ENCODE data around the gene METRNL. TPM values are rescaled to one million over a fixed set of nuclear protein-coding genes. Genes with fewer than 3 reads are reported as not detected.
"Not testable (repeated sequence)": the region's sequence is repeated elsewhere in the genome, so short reads cannot be mapped to it uniquely, and the experiment has no call there.

The METRNL gene
- total and polyA plus RNA-seq, 2 donors = 37.7 to 118 TPM

DNA sequence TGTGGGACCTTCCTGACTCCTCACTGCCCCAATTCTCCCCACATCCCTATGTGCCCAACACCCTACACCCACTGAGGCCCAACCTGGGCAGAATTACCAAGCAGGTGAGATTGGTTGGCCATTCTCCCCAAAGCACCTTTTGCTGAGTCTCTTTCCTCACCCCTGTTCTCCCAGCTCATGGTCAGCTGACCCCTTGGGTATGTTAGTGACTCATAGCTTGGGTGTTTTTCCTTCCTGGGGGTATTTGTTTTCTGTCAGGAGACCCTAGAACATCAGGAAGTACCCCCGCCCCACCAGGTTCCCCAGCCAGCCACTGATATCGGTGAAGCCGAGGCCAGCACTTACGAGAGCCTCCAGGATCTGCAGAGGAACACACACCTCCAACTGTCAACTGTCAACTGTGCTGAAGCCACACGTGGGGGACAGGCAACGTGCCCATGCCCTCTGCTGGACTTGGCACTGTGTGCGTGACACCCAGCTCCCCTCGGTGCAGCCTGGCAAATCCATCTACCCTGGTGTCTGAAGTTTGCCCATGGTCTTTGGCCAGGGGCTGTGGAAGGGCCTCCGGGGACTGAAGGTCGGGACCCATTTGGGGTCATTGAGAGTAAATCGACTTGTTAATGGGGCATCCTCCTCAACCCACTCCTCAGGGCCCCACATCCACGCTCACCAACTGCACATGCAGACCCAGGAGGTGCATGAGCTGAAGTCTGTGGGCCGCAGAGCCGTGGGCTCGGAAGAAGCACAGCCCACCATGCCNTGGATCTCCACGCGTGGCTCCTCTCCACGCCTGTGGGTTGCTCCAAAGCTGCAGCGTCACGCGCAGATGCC is 53.1 kb downstream of the METRNL start:
- H3K4me3 ChIP-seq (ENCODE audit: low read depth, low read length) = no peak overlapping the region
- no peaks in the 10 kb centered on the region for H3K36me3 ChIP-seq (ENCODE audit: insufficient read depth)
- no peaks in the 10 kb centered on the region for H3K4me1 ChIP-seq (ENCODE audit: insufficient read depth)
- H3K27ac ChIP-seq (ENCODE audit: low read depth) = no peak overlapping the region
- DNase-seq (ENCODE audit: extremely low spot score) = no peak
- WGBS = 89% methylated on average over 21 of the region's 21 CpGs

DNA sequence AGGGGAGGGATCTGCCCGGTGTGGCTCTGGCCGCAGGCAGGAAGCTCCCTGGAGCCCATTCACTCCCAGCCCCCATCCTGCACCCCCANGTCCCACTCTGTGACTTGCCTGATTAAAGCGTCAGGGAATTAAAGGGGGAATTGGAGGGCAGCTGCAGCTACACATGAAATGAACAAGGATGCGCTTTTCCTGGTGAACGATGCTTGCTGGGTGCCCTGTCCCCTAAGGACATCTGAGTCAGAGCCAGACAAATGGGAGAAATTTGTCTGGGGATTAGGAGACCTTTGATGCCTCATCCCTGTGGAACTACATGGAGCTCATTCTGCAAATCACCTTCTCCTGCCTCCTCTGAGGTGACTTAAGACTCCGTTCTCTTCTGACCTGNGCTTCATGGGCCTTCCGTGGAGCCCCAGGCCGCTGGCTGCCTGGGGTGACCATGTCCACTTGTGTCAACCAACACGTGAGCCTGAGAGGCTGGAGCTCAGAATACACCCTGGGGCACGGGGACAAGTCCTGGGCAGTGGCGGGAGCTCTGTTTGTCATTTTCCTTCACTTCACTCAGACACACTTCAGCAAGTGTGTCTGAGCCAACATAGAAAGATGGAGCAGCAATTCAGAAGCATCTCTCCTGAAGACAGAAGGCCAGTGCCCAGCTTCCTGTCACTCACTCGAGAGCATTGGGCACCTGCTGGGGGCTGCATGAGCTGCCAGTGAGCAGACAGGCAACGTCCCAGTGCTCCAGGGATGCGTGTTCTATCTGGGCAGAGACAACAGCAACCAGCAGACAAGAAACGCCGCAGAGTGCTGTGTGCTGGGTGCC is 54.1 kb downstream of the METRNL start:
- WGBS = 69% methylated on average over 16 of the region's 16 CpGs
- H3K4me3 ChIP-seq (ENCODE audit: low read depth, low read length) = no peak overlapping the region
- H3K27ac ChIP-seq (ENCODE audit: low read depth) = no peak overlapping the region
- DNase-seq (ENCODE audit: extremely low spot score) = no peak
- no peaks in the 10 kb centered on the region for H3K36me3 ChIP-seq (ENCODE audit: insufficient read depth)
- H3K4me1 ChIP-seq (ENCODE audit: insufficient read depth) = no peaks in the 10 kb centered on the region

DNA sequence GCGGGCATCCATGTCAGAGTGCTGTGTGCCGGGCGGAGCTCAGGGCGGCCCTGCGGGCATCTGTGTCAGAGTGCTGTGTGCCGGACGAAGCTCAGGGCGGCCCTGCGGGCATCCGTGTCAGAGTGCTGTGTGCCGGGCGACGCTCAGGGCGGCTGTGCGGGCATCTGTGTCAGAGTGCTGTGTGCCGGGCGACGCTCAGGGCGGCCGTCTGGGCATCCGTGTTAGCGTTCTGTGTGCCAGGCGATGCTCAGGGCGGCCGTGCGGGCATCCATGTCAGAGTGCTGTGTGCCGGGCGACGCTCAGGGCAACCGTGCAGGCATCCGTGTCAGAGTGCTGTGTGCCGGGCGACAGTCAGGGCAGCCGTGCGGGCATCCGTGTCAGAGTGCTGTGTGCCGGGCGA is 55.0 kb downstream of the METRNL start:
- 94% methylated on average over 38 of the region's 38 CpGs for WGBS
- not testable (repeated sequence) for H3K4me3 ChIP-seq (ENCODE audit: low read depth, low read length); H3K27ac ChIP-seq (ENCODE audit: low read depth); H3K36me3 ChIP-seq (ENCODE audit: insufficient read depth); H3K4me1 ChIP-seq (ENCODE audit: insufficient read depth); DNase-seq (ENCODE audit: extremely low spot score)

DNA sequence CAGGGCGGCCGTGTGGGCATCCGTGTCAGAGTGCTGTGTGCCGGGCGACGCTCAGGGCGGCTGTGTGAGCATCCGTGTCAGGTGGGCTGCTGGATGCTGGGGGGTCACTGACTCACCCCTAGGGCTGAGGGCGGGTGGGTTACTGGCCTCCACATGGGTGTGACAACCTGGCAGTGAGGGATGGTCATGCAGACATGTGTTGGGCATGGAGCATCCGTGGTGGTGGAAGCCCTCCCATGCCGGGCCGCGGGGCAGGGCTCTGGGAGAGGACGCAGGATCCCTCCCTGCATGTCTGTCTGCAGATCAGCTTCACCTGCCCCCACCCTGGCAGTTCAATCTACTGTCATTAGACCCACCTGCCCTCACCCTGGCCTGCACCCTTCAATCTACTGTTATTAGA is 56.3 kb downstream of the METRNL start:
- Histone ChIP-seq H3K4me1 (ENCODE audit: insufficient read depth) (no peaks in the 10 kb centered on the region), H3K4me3 (ENCODE audit: low read depth, low read length) (no peak overlapping the region), H3K36me3 (ENCODE audit: insufficient read depth) (no peaks in the 10 kb centered on the region), H3K27ac (ENCODE audit: low read depth) (no peak overlapping the region)
- 91% methylated on average over 14 of the region's 14 CpGs for WGBS
- DNase-seq (ENCODE audit: extremely low spot score) = no peak

DNA sequence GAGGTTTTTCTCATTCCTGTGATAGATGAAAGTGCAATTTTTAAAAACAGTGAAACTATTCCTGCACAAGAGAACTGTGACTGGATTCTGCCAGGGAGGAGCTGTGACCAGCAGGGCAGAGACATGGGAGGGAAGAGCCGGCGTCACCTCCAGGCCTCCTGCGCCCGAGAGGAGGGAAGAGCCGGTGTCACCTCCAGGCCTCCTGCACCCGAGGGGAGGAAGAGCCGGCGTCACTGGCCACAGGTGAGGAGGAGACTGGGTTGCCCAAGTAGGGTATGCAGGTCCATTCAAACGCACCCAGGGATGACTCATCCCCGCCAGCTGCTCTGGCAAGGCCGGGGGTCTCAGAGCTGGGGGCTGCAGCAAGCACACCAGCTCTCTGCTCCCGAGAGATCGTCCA is 56.7 kb downstream of the METRNL start:
- Histone ChIP-seq H3K4me1 (ENCODE audit: insufficient read depth) (no peaks in the 10 kb centered on the region), H3K27ac (ENCODE audit: low read depth) (no peak overlapping the region), H3K36me3 (ENCODE audit: insufficient read depth) (no peaks in the 10 kb centered on the region), H3K4me3 (ENCODE audit: low read depth, low read length) (no peak overlapping the region)
- WGBS = 83% methylated on average over 13 of the region's 13 CpGs
- DNase-seq (ENCODE audit: extremely low spot score) = no peak

DNA sequence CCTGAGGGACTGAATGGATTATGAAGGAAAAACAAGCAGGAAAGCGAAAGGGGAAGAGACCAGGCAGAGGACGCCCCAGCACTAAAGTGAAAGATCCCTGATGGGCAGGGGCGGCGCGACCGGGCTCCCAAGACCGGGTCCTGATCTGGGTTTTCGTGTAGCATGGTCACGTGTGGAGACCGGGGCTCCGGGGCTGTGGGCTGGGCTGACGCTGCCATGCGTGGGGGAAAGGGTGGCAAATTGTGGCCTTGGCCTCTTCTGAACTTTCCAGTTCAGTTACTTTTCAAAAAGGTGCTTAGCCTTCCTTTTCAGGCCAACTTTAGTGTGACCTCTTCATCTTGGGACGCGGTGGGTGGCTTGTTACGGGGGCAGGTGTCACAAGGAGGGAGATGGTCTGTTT is 57.5 kb downstream of the METRNL start:
- H3K36me3 ChIP-seq (ENCODE audit: insufficient read depth) = no peaks in the 10 kb centered on the region
- H3K27ac ChIP-seq (ENCODE audit: low read depth) = no peak overlapping the region
- H3K4me3 ChIP-seq (ENCODE audit: low read depth, low read length) = no peak overlapping the region
- 91% methylated on average over 16 of the region's 16 CpGs for WGBS
- no peaks in the 10 kb centered on the region for H3K4me1 ChIP-seq (ENCODE audit: insufficient read depth)
- no peak for DNase-seq (ENCODE audit: extremely low spot score)

DNA sequence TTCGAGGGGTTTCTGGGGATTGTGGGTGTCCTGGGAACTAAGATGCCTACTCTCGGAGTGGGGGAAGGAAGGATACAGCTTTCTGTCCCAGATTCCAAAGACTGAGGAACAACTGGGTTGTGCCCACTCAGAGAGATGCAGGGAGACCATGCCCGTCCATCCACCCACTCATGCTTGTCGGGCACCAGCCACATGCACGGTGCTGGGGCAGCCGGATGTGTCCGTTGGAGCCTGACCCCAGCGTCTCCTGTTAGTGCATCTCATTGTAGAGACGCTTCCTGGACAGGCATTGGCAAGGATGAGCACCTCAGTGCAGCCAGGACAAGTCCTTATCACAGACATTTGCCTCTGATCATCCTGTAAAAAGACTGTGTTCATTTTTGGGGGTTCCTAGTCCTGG is 58.1 kb downstream of the METRNL start:
- no peak for DNase-seq (ENCODE audit: extremely low spot score)
- H3K36me3 ChIP-seq (ENCODE audit: insufficient read depth) = no peaks in the 10 kb centered on the region
- WGBS = 86% methylated on average over 9 of the region's 9 CpGs
- H3K4me3 ChIP-seq (ENCODE audit: low read depth, low read length) = no peak overlapping the region
- H3K4me1 ChIP-seq (ENCODE audit: insufficient read depth) = no peaks in the 10 kb centered on the region
- H3K27ac ChIP-seq (ENCODE audit: low read depth) = no peak overlapping the region

DNA sequence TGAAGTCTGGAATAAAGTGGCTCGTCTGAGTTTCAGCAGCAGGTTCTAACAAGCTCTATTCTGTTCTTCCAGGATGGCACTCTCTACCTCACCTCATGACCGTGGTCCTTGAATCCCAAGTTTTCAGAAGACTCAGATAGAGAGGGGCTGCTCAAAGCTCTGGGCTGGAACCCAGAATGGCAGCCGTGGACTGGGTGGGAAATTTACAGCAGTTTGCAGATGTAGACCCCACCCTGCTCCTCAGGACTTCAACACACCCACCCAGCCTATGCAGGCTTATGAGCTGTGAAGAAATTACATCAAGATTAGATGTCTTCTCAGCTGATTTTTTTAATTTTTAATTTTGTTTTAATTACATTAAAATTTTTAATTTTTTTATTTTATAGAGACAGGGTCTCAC is 59.4 kb downstream of the METRNL start:
- no peak overlapping the region for H3K4me3 ChIP-seq (ENCODE audit: low read depth, low read length)
- no peaks in the 10 kb centered on the region for H3K4me1 ChIP-seq (ENCODE audit: insufficient read depth)
- H3K36me3 ChIP-seq (ENCODE audit: insufficient read depth) = no peaks in the 10 kb centered on the region
- no peak overlapping the region for H3K27ac ChIP-seq (ENCODE audit: low read depth)
- DNase-seq (ENCODE audit: extremely low spot score) = no peak
- 72% methylated on average over 3 of the region's 3 CpGs for WGBS

DNA sequence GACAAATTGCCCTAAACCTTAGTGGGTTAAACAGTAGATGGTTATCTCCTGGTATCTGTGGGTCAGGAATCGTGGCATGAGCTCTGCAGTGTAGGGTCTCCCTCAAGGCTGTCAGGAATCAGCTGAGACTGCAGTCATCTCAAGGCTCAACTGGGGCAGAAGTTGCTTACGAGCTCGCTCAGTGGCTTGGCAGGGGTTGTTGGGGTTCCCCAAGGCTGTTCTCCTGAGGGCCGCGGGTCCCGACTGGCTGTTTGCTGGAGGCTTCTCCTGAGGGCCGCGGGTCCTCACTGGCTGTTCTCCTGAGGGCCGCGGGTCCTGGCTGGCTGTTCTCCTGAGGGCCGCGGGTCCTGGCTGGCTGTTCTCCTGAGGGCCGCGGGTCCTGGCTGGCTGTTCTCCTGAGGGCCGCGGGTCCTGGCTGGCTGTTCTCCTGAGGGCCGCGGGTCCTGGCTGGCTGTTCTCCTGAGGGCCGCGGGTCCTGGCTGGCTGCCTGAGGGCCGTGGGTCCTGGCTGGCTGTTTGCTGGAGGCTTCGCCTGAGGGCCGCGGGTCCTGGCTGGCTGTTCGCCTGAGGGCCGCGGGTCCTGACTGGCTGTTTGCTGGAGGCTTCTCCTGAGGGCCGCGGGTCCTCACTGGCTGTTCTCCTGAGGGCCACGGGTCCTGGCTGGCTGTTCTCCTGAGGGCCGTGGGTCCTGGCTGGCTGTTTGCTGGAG is 60.3 kb downstream of the METRNL start:
- not testable (repeated sequence) for H3K36me3 ChIP-seq (ENCODE audit: insufficient read depth); DNase-seq (ENCODE audit: extremely low spot score); H3K4me1 ChIP-seq (ENCODE audit: insufficient read depth); H3K27ac ChIP-seq (ENCODE audit: low read depth); H3K4me3 ChIP-seq (ENCODE audit: low read depth, low read length)
- 88% methylated on average over 25 of the region's 31 CpGs for WGBS

DNA sequence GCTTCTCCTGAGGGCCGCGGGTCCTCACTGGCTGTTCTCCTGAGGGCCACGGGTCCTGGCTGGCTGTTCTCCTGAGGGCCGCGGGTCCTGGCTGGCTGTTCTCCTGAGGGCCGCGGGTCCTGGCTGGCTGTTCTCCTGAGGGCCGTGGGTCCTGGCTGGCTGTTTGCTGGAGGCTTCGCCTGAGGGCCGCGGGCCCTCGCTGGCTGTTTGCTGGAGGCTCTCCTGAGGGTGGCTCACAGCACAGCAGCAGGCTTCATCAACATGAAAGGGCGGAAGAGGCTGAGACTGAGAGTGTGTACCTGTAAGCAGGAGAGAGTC is 60.8 kb downstream of the METRNL start:
- not testable (repeated sequence) for DNase-seq (ENCODE audit: extremely low spot score); H3K4me3 ChIP-seq (ENCODE audit: low read depth, low read length); H3K36me3 ChIP-seq (ENCODE audit: insufficient read depth); H3K27ac ChIP-seq (ENCODE audit: low read depth); H3K4me1 ChIP-seq (ENCODE audit: insufficient read depth)
- 96% methylated on average over 13 of the region's 13 CpGs for WGBS

DNA sequence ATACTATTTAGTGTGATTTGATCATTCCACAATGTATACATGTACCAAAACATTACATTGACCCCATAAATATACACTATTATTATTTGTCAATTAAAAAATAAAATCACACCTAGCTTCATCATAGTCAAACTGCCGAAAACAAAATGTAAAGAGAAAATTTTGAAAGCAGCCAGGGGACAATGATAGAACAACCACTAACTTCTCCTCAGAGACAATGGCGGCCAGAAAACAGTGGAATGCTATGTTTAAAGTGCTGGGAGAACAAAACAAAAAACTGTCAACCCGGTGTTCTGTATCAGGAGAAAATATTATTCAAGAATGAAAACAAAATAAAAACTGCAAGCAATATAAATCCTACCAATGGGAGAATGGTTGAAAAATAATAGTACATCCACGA is 63.2 kb downstream of the METRNL start:
- Histone ChIP-seq H3K4me3 (ENCODE audit: low read depth, low read length) (no peak overlapping the region), H3K36me3 (ENCODE audit: insufficient read depth) (no peaks in the 10 kb centered on the region), H3K27ac (ENCODE audit: low read depth) (no peak overlapping the region), H3K4me1 (ENCODE audit: insufficient read depth) (no peaks in the 10 kb centered on the region)
- no peak for DNase-seq (ENCODE audit: extremely low spot score)
- 96% methylated on average over 4 of the region's 4 CpGs for WGBS

DNA sequence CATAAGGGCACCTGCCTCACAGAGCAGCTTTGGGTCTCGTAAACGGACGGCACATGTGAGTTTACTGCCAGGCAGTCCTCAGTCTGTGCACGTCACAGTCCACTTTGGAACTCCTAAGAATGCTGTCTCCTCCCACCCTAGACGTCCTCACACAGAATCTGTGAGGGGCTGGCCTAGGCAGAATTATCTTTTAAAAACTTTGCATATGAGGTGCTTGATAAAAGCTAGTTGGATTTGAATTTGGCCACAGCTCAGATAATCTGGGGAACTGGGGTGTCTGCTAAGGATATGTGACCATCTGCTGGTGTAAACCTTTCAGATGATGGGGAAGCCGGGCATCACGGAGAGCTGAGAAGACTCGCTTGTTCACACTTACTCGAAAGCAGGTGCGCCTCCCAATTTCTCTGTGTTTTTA is 64.4 kb downstream of the METRNL start:
- DNase-seq (ENCODE audit: extremely low spot score) = no peak
- no peak overlapping the region for H3K4me3 ChIP-seq (ENCODE audit: low read depth, low read length)
- H3K27ac ChIP-seq (ENCODE audit: low read depth) = no peak overlapping the region
- 82% methylated on average over 10 of the region's 10 CpGs for WGBS
- H3K36me3 ChIP-seq (ENCODE audit: insufficient read depth) = no peaks in the 10 kb centered on the region
- H3K4me1 ChIP-seq (ENCODE audit: insufficient read depth) = no peaks in the 10 kb centered on the region

Data from urinary bladder (tissue), 4 donors.